HepG2 (cell line): ENCODE data around the gene HEY2. TPM values are rescaled to one million over a fixed set of nuclear protein-coding genes. Genes with fewer than 3 reads are reported as not detected.

Source experiments
- GLI4 ChIP-seq: sonication (generic); formaldehyde crosslinking; IDR thresholded peaks from 2 replicates; pipeline ENCODE4 v1.5.1; 2020; ENCODE audit warnings: missing genetic modification reagents, mild to moderate bottlenecking, moderate library complexity, borderline replicate concordance
- ZNF318 ChIP-seq: sonication (generic); formaldehyde crosslinking; IDR thresholded peaks from 2 replicates; pipeline ENCODE4 v1.4.0; 2020; ENCODE audit warnings: mild to moderate bottlenecking, missing genetic modification reagents
- polyA plus RNA-seq, 8 experiments: library from polyadenylated mRNA; depleted of rRNA in 3 of 8; stranded (reverse) in 7 of 8; unstranded in 1 of 8; fragments of >200 nt; fragmentation: Illumina TruSeq in 4 of 8; extraction: Trizol in 4 of 8; gene quantifications; 2 replicates each; pipeline versions ENCODE4 v1.2.1 to v1.2.3, GENCODE V29; 2011 to 2016; ENCODE audit warnings: low read depth in 4 of 8, missing spikeins in 1 of 8, mixed read lengths in 1 of 8; ENCODE audit not compliant: insufficient read depth in 1 of 8
- total RNA-seq, 5 experiments: library from RNA; depleted of rRNA; stranded (reverse); fragments of >200 nt; fragmentation: Illumina TruSeq; extraction: Trizol; gene quantifications; 2 replicates each; pipeline ENCODE4 v1.2.3, GENCODE V29; 2016; ENCODE audit warnings: low read depth in 1 of 5
- TF ChIP-seq, protein P1 (sequence below): IDR thresholded peaks from 2 replicates; pipeline ENCODE4 v1.6.1; 2016; ENCODE audit warnings: missing compliant biosample characterization, missing genetic modification reagents, borderline replicate concordance
- TF ChIP-seq, protein P2 (sequence below): IDR thresholded peaks from 2 replicates; pipeline ENCODE4 v1.6.1; 2016

The HEY2 gene
- total and polyA plus RNA-seq, 2 of the 13 experiments (the other 11 are each of a cell fraction or from before 2014, with no cell fraction given): 0.04 TPM

- no peak for TF ChIP-seq ZNF318 (CRISPR knock-in tag)
- TF ChIP-seq, protein P1, sequence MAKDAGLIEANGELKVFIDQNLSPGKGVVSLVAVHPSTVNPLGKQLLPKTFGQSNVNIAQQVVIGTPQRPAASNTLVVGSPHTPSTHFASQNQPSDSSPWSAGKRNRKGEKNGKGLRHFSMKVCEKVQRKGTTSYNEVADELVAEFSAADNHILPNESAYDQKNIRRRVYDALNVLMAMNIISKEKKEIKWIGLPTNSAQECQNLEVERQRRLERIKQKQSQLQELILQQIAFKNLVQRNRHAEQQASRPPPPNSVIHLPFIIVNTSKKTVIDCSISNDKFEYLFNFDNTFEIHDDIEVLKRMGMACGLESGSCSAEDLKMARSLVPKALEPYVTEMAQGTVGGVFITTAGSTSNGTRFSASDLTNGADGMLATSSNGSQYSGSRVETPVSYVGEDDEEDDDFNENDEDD (CRISPR knock-in tag): no peak
- TF ChIP-seq GLI4 (CRISPR knock-in tag): no peak
- TF ChIP-seq, protein P2, sequence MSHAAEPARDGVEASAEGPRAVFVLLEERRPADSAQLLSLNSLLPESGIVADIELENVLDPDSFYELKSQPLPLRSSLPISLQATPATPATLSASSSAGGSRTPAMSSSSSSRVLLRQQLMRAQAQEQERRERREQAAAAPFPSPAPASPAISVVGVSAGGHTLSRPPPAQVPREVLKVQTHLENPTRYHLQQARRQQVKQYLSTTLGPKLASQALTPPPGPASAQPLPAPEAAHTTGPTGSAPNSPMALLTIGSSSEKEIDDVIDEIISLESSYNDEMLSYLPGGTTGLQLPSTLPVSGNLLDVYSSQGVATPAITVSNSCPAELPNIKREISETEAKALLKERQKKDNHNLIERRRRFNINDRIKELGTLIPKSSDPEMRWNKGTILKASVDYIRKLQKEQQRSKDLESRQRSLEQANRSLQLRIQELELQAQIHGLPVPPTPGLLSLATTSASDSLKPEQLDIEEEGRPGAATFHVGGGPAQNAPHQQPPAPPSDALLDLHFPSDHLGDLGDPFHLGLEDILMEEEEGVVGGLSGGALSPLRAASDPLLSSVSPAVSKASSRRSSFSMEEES (CRISPR knock-in tag): no peak
These were observed 15.7 kb upstream of the HEY2 start (continued) for GRCh38 chr6:125733516-125734300.
